ENCODE results near the gene C17orf75. TPM values are rescaled to one million over a fixed set of nuclear protein-coding genes. Genes with fewer than 3 reads are reported as not detected.

Gene C17orf75
- total RNA-seq, 4 donors from 2014 or later: 9.2 to 16.7 (median 13.2) TPM

GRCh38 chr17:32311028-32311536 lies 30.9 kb downstream of the C17orf75 start:
- H3K4me1 ChIP-seq: peaks cover 0 to 10% (median 0%) of the 10 kb centered on the region in 3 donors
- TF ChIP-seq CTCF (IDR thresholded peaks at IDR 0.05) (no peak), EP300 (IDR thresholded peaks at IDR 0.05) (no peak), POLR2A (IDR thresholded peaks at IDR 0.05) (no peak), POLR2AphosphoS5 (IDR thresholded peaks at IDR 0.05) (no peak)
- ATAC-seq: no peak
- H3K36me3 ChIP-seq: no peaks in the 10 kb centered on the region
- H3K9me3 ChIP-seq: no peaks in the 10 kb centered on the region
- H3K27ac ChIP-seq: no peak overlapping the region
- 0 to 5% methylated on average over 2 to 9 of the region's 9 CpGs for WGBS, 2 donors (ENCODE audit: low coverage in 1 of 2)
- no peaks in the 10 kb centered on the region for H3K27me3 ChIP-seq
- H3K4me3 ChIP-seq: peak overlapping the region in 1 of 2 donors; percentile 23

DNA sequence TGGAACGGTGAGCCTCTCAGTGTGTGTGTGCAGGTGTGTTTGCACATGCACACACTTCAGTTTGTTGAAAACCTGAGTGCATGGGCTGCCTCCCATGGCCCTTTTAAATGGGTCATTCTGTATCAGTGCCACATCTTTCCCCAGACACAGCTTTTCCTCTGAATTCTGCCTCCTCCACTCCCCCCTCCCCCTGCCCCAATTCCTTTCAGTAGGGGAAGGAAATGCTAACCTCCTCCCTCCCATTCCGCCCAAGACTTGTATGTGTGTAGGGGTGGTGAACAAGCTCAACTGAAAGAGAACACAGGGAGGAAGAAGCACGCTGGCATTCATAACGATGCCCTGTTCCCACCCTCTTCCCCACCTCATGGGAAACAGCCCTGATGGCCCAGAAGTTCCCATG lies 34.3 kb downstream of the C17orf75 start:
- no peak overlapping the region for H3K27ac ChIP-seq
- no peaks in the 10 kb centered on the region for H3K36me3 ChIP-seq
- WGBS, 2 donors (ENCODE audit: low coverage in 1 of 2): 67 to 68% methylated on average over 1 to 4 of the region's 4 CpGs
- H3K27me3 ChIP-seq: no peaks in the 10 kb centered on the region
- no peak for TF ChIP-seq POLR2A (IDR thresholded peaks at IDR 0.05)
- no peak for TF ChIP-seq CTCF (IDR thresholded peaks at IDR 0.05)
- no peak for TF ChIP-seq POLR2AphosphoS5 (IDR thresholded peaks at IDR 0.05)
- TF ChIP-seq EP300 (IDR thresholded peaks at IDR 0.05): no peak
- no peak overlapping the region for H3K4me3 ChIP-seq
- H3K9me3 ChIP-seq: no peaks in the 10 kb centered on the region
- no peak for ATAC-seq
- peaks cover 0 to 10% (median 0%) of the 10 kb centered on the region in 3 donors for H3K4me1 ChIP-seq

GRCh38 chr17:32305049-32305448 lies 36.9 kb downstream of the C17orf75 start:
- H3K4me1 ChIP-seq: no peaks in the 10 kb centered on the region
- H3K36me3 ChIP-seq: no peaks in the 10 kb centered on the region
- no peaks in the 10 kb centered on the region for H3K9me3 ChIP-seq
- TF ChIP-seq EP300 (IDR thresholded peaks at IDR 0.05) (no peak), POLR2A (IDR thresholded peaks at IDR 0.05) (no peak), POLR2AphosphoS5 (IDR thresholded peaks at IDR 0.05) (no peak), CTCF (IDR thresholded peaks at IDR 0.05) (no peak)
- WGBS, 2 donors (ENCODE audit: low coverage in 1 of 2): 78 to 80% methylated on average over 1 to 6 of the region's 9 CpGs
- no peak overlapping the region for H3K27ac ChIP-seq
- no peak overlapping the region for H3K4me3 ChIP-seq
- H3K27me3 ChIP-seq: no peaks in the 10 kb centered on the region
- ATAC-seq: no peak

DNA sequence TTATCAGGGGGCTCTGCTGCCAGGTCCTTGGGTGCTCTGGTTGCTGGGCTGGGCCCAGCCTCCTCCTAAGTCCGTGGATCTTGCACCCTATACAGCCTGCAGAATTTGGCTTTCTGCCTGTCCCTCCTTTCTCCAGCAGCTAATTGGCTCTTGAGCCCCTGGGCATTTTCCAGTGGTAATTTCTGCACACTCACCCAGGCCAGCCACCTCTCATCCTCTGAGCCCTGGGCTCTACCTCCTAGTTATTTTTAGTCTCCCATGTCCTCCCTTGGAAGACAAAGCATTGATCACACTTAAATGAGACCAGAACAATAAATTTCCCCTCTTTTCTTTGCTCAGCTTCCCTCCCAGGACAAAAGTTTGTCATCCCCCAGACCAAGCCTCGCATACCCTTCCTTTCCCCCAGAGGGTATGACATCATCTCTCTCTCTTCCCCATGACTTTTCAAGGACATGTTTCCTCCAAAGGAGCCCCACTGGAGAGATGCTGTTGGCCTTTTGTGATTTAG lies 38.1 kb downstream of the C17orf75 start:
- no peak for TF ChIP-seq POLR2A (IDR thresholded peaks at IDR 0.05)
- TF ChIP-seq CTCF (IDR thresholded peaks at IDR 0.05): no peak
- no peak for TF ChIP-seq POLR2AphosphoS5 (IDR thresholded peaks at IDR 0.05)
- TF ChIP-seq EP300 (IDR thresholded peaks at IDR 0.05): no peak
- Histone ChIP-seq H3K4me1 (peaks cover 0 to 4% (median 0%) of the 10 kb centered on the region in 3 donors), H3K36me3 (no peaks in the 10 kb centered on the region), H3K27me3 (no peaks in the 10 kb centered on the region), H3K9me3 (no peaks in the 10 kb centered on the region), H3K27ac (no peak overlapping the region), H3K4me3 (no peak overlapping the region)
- WGBS, 2 donors (ENCODE audit: low coverage in 1 of 2): 67 to 100% methylated on average over 1 of the region's 2 CpGs
- no peak for ATAC-seq

Measured in gastroesophageal sphincter (tissue), 4 donors.